Measurements from ENCODE around the gene ZNF708. TPM values are rescaled to one million over a fixed set of nuclear protein-coding genes. Genes with fewer than 3 reads are reported as not detected.
"Not testable (repeated sequence)": the region's sequence is repeated elsewhere in the genome, so short reads cannot be mapped to it uniquely, and the experiment has no call there.

Gene ZNF708
- total RNA-seq, 2 donors from 2014 or later = 3.6 to 6.3 TPM

- H3K27ac ChIP-seq = no peak overlapping the region
- H3K4me3 ChIP-seq = no peak overlapping the region
- H3K36me3 ChIP-seq = no peaks in the 10 kb centered on the region
- DNase-seq (ENCODE audit: low spot score) = no peak
- H3K27me3 ChIP-seq = no peaks in the 10 kb centered on the region
- TF ChIP-seq CTCF (IDR thresholded peaks at IDR 0.05) = no peak
- no peaks in the 10 kb centered on the region for H3K9me3 ChIP-seq
- no peaks in the 10 kb centered on the region for H3K4me1 ChIP-seq
Observed at GRCh38 chr19:21264891-21265290, 64.3 kb downstream of the ZNF708 start.

- no peak overlapping the region for H3K27ac ChIP-seq
- no peak overlapping the region for H3K4me3 ChIP-seq
- DNase-seq (ENCODE audit: low spot score) = no peak
- no peaks in the 10 kb centered on the region for H3K4me1 ChIP-seq
- H3K27me3 ChIP-seq = no peaks in the 10 kb centered on the region
- no peak for TF ChIP-seq CTCF (IDR thresholded peaks at IDR 0.05)
- no peaks in the 10 kb centered on the region for H3K36me3 ChIP-seq
- H3K9me3 ChIP-seq = no peaks in the 10 kb centered on the region
Observed at GRCh38 chr19:21264416-21264815, 64.8 kb downstream of the ZNF708 start.

GRCh38 chr19:21260848-21261381 lies 68.3 kb downstream of the ZNF708 start:
- not testable (repeated sequence) for H3K4me1 ChIP-seq; H3K27me3 ChIP-seq; H3K36me3 ChIP-seq; DNase-seq (ENCODE audit: low spot score); H3K9me3 ChIP-seq; H3K27ac ChIP-seq; H3K4me3 ChIP-seq

- Histone ChIP-seq H3K27ac (no peak overlapping the region), H3K9me3 (no peaks in the 10 kb centered on the region), H3K27me3 (no peaks in the 10 kb centered on the region), H3K4me1 (no peaks in the 10 kb centered on the region), H3K36me3 (no peaks in the 10 kb centered on the region), H3K4me3 (no peak overlapping the region)
- DNase-seq (ENCODE audit: low spot score) = no peak
- no peak for TF ChIP-seq CTCF (IDR thresholded peaks at IDR 0.05)
Observed at GRCh38 chr19:21260164-21260847, 68.9 kb downstream of the ZNF708 start.

- not testable (repeated sequence) for H3K36me3 ChIP-seq; H3K4me1 ChIP-seq; H3K27me3 ChIP-seq; DNase-seq (ENCODE audit: low spot score); H3K27ac ChIP-seq; H3K9me3 ChIP-seq; H3K4me3 ChIP-seq
Observed at GRCh38 chr19:21259421-21260124, 69.6 kb downstream of the ZNF708 start.

- no peak for DNase-seq (ENCODE audit: low spot score)
- Histone ChIP-seq H3K4me3 (no peak overlapping the region), H3K36me3 (no peaks in the 10 kb centered on the region), H3K9me3 (no peaks in the 10 kb centered on the region), H3K27me3 (no peaks in the 10 kb centered on the region), H3K4me1 (no peaks in the 10 kb centered on the region), H3K27ac (no peak overlapping the region)
- peak in 1 of 2 donors; percentile 24 for TF ChIP-seq CTCF (IDR thresholded peaks at IDR 0.05)
Observed at GRCh38 chr19:21256722-21257121, 72.5 kb downstream of the ZNF708 start.

Other genes starting within 250 kb of the ZNF708 start
- 1 to 10 TPM; 1.4 to 2.4 TPM for gene ZNF714, start 247.2 kb downstream of the ZNF708 start, total RNA-seq
- 1 to 10 TPM; 2.3 to 3.0 TPM for gene ZNF431, start 187.4 kb downstream of the ZNF708 start, total RNA-seq
- 1 to 10 TPM; 2.2 to 2.3 TPM for gene ZNF738, start 29.6 kb upstream of the ZNF708 start, total RNA-seq
- gene ZNF493, start 67.7 kb upstream of the ZNF708 start, total RNA-seq = 1 to 10 TPM; 7.7 to 8.3 TPM
- gene ZNF429, start 176.2 kb upstream of the ZNF708 start, total RNA-seq = 1 to 10 TPM; 7.2 to 9.8 TPM